ENCODE data around the gene SUPT4H1.

Gene SUPT4H1

DNA sequence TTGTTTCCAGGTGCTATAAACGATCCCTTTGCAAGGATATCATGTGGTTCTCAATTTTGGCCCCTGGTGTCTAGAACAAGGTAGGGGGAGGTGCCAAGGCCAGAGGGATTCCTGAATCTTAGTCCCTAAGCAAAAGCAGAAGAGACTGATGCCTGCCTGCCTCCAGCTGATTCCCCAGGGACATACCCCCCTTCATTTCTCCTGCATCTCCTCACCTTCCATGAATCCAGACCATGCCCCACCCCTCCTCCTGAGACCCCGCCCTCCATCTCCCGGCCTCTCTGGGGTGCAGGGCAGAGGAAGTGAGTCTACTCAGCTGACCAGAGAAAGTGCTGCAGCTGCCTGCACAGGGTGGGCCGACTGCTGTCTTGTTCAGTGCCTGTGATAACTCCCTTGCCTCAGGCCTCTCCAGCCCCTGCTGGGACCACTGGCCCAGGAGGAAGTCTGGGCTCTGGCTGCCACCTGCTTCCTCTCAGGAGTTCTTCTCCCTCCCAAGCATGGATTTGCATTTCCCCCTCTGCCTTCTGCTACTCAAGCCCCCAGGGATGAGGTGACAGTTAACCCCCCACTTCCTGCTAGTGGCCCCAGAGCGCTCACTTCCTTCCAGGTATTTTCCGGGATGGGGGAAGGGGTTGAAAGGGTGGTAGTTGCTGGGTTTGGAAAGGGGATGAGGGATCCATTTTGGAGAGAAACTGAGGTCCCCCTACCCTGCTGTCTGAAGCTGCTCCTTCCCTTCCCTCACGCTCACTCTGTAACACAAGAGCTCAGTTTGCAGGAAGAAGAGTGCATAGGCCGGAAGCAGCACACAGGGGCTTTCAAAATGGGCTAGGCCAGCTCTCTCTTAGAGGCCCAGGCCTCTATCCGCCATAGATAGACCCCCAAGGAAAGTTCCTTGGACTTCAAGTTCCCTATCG is 12.9 kb downstream of the SUPT4H1 start:
- H3K4me3 ChIP-seq (ENCODE audit: low read depth, low read length) = peak overlapping the region; percentile 72
- TF ChIP-seq, protein P1, sequence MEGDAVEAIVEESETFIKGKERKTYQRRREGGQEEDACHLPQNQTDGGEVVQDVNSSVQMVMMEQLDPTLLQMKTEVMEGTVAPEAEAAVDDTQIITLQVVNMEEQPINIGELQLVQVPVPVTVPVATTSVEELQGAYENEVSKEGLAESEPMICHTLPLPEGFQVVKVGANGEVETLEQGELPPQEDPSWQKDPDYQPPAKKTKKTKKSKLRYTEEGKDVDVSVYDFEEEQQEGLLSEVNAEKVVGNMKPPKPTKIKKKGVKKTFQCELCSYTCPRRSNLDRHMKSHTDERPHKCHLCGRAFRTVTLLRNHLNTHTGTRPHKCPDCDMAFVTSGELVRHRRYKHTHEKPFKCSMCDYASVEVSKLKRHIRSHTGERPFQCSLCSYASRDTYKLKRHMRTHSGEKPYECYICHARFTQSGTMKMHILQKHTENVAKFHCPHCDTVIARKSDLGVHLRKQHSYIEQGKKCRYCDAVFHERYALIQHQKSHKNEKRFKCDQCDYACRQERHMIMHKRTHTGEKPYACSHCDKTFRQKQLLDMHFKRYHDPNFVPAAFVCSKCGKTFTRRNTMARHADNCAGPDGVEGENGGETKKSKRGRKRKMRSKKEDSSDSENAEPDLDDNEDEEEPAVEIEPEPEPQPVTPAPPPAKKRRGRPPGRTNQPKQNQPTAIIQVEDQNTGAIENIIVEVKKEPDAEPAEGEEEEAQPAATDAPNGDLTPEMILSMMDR (IDR thresholded peaks at IDR 0.05; ENCODE audit: borderline replicate concordance, insufficient read depth, low read depth, low read length) = no peak

DNA sequence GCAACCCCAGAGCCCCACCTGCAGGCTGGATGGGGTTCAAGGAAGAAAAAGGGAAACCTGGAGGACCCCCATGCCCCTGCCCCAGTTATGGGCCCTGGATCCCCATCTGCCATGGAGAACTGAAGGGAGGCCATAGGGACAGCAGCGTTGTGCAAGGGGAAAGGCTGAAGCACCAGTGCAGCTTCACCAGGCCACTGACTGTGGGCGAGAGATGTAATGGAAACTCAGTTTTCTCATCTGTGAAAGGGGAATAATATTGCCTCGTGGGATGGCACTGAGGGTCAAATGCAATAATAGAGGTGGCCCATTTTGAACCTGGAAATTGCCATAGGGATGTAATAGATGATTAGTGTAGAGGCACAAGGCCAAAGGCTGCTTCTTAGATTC is 13.6 kb downstream of the SUPT4H1 start:
- TF ChIP-seq, protein P1 (IDR thresholded peaks at IDR 0.05; ENCODE audit: borderline replicate concordance, insufficient read depth, low read depth, low read length) = no peak
- peak overlapping the region; percentile 72 for H3K4me3 ChIP-seq (ENCODE audit: low read depth, low read length)

DNA sequence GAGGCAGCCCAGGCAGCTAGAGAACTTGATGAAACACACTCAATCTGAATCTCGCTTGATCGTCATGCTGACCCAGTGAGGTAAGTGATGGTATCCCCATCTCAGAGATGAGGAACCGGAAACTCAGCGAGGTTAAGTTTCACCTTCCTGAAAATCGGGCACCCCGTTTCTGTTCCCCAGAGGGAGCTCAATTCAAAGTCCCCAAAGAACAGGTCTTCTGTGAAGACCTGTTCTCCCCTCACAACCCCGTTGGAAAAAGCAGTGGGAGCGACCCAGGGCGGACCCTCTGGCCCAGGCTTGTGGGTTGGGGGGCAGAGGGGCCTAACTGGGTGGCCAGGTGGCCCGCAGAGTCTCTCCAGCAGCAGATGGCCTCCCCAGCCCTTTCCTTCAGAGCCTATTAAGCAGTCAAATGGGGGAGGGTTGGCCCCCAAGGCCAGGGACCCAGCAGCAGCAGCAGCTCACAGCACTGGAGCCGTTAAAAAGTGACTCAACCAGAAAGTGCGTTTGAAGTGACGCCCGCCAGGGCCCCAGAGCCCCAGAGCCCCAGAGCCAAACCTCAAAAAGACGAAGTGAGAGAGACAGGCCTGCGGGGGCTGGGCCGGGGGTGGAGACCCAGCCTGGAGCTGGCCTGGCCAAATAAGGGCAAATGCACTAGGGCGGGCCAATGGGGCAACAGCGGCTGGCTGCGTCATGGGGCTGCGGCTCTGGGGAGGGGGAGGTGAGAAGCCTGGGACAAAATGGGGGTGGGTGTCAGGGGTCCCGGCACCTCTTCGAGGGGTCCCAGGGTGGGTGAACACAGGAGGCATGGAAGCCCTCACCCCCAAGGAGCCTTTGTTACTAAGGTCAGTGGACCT is 14.2 kb downstream of the SUPT4H1 start:
- peak overlapping the region; percentile 72 for H3K4me3 ChIP-seq (ENCODE audit: low read depth, low read length)
- TF ChIP-seq, protein P1 (IDR thresholded peaks at IDR 0.05; ENCODE audit: borderline replicate concordance, insufficient read depth, low read depth, low read length) = peak; percentile 47; the same call in 1 of the 2 replicates

DNA sequence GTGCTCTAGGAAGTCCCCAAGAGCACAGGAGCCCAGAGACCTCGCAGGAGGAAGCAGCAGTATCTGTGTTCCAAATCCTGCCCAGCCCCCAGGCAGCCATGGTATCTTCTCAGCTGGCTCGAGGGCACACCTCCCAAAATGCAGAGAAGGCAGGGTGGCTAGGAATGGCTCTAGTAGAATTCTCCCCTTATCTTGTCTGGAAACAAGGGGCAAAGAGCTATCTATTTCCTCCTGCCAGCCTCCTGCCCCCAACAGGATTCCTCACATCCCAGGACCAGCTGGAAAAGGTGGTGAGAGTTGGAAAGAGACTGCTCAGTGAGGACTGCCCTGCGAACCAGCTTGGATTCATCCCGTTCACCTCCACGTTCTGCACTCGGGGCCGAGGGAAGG is 14.8 kb downstream of the SUPT4H1 start:
- TF ChIP-seq, protein P1 (IDR thresholded peaks at IDR 0.05; ENCODE audit: borderline replicate concordance, insufficient read depth, low read depth, low read length) = no peak
- peak overlapping the region; percentile 62 for H3K4me3 ChIP-seq (ENCODE audit: low read depth, low read length)

DNA sequence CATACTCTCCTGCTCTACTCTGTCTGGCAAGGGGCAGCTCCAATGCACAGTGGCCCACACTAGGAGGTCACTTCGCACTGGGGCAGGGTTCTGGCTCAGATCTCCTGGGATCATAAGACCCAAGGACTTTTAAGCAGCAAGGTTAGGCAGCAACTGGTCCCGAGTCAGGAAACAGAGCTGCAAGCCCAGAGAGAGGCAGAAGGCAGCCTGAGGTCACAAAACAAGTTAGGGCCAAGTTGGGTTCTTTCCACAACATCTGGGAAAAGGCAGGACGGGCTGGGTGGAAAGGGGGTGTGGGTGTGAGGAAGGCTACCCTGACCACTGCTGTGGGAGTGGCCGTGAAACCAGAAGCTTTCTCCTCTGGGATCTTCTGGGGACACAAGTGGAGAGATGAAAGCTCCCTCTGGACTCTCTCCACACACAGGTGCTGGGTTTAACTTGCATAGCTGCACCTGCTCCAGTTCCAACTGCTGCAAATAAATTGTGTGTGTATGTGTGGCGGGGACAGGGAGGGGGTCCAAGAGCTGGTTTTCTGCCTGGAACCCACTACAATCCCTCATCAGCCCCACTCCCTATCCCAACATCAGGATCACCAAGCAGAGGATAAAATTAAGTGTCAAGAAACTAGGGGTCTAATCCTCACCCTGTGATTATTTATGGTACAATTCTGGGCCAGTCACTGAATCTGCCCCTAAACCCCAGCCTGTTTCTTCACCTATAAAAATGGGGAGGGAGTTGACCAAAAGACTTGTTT is 15.4 kb downstream of the SUPT4H1 start:
- TF ChIP-seq, protein P1 (IDR thresholded peaks at IDR 0.05; ENCODE audit: borderline replicate concordance, insufficient read depth, low read depth, low read length) = no peak
- H3K4me3 ChIP-seq (ENCODE audit: low read depth, low read length) = peak overlapping the region; percentile 62

DNA sequence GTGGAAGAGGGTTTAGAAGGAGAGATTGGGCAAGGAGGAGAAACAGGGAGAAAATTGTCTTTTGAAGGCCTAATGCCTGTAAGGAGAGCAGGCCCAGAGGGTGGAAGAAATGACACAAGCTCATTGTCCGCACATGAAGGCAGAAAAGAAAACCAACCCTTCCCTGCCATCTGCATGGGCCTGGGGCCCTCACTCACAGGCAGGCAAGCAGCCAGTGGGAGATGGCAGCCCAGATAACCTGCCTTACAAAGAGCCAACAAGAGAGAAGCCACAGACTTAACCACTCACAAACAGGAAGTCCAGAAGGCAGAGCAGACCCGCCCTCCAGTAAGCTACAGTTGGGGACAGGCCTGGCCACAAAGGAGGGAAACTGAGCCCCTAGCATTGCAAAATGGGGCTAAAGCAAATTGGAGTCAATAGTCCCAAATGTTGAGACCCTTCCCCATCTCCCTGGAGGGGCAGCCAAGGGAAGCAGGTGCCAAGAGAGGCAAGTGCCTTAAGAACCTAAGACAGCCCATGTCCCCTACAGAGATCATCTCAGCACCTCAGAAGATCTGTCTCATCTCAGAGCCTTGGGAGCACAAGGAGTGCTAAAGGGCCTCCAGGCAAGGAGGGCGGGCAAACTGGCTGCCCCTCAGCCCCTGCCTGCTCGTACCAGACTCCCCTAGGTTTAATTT is 16.1 kb downstream of the SUPT4H1 start:
- TF ChIP-seq, protein P1 (IDR thresholded peaks at IDR 0.05; ENCODE audit: borderline replicate concordance, insufficient read depth, low read depth, low read length) = no peak
- peak overlapping the region; percentile 97 for H3K4me3 ChIP-seq (ENCODE audit: low read depth, low read length)
